SHP77 treated with DMSO at 0.1 percent for 48 hours (cell line): ENCODE data around the gene MMS22L.

Experiments used
- DNase-seq: peaks from one replicate; lab custom pipeline; 2025; lab: John Stamatoyannopoulos, UW

Gene MMS22L

DNA sequence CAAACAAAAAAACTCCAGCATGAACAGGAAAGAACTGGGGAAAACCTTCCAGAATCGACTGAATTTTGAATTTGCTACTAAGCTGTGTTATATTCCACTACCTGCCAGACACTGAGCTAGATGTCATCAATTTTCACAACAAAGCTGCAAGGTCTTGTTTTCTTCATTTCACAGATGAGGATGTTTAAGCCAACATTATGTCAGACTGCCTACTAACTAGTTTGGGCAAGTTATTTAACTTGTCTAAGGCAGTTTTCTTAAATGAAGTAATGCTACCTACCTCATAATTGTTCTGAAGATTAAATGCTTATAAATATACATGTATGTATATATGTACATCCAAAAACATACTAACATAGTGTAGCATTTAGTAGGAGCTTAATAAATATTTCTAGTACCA lies 144.4 kb downstream of the MMS22L start:
- DNase-seq: no peak

DNA sequence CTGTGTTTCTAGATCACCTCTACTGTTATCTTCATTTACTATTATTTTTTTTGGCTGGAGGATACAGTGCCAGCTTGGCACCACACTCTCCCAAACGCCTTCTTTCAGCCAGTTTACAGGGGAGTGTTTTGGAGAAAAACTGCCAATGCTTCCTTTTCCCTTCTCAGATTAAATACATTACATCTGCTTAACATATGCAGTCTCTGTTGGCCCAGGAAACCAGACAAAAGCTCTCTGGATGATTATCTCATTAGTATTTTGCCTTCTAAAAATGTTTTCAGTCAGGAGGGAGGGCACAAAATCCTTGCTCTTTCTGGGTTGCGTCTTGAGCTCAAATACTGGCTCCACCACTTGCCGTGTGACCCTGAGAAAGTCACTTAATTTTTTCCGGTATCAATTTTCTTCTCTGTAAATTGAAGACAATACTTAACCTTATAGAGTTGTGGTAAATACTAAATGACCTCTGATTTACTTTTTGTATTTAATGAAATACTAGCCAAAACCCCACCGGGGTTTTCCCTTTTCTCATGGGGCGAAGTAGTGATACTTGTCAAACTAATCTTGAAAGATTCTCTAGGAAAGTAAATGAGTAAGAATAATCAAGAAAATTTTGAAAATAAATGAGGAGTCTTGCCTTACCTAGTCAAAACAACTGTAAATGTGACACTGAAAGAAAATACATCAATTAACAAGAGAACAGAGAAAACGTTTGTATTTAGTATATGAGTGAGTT lies 146.2 kb downstream of the MMS22L start:
- DNase-seq: no peak

DNA sequence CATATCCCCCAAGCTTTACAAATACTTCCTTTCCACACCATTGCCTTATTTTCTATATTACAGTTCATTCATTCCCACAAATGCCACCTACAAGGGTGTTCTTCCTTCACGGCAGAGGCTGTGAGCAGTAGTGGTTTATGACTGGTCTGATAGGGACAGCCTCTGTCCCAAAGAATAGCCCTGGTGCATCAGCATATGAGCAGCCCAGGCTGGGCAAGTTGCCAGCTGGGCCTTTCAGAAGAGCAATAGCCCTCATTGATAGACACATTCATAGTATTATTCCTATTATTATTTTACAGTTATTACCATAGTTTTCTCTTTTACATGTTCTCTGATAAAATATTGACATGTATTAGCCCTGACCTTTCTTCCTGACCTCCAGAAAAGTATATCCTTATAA lies 149.9 kb downstream of the MMS22L start:
- DNase-seq: peak; percentile 39

DNA sequence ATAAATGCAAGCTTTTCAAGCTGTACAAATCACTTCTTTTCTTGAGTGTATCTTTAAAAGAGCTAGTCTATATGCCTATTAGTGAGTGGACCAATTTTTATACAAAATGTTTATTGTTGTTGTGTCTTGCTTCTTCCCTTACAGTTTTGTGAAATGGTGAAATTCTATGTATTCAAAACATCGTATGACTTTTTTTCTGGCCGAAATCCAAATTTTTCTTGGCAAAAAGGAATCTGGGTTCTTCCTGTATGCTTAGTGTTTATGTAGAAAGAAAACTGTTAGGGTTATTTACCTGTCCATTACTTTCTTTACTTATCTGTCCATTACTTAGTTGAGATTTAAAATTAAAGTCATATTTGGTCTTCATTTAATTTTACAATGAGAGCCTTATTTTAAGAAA lies 153.9 kb downstream of the MMS22L start:
- no peak for DNase-seq

DNA sequence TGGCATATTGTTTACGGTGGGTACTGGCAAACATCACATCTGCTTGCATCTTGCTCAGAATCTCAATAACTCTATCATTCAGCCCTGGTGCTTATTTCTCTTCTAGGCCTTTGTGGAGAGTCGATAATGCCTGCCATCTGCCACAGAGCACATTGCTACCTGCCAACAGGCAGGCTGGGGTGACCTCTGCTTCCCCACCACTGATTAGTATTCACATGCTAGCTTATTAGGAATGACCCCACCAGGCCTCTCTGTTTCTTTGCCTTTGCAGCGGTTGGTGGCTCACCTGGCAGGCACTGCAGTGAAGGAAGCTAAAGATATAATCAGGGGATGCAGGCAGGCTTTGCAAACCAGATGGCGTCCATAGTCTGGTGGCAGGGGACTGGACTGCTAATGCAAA lies 154.5 kb downstream of the MMS22L start:
- no peak for DNase-seq

DNA sequence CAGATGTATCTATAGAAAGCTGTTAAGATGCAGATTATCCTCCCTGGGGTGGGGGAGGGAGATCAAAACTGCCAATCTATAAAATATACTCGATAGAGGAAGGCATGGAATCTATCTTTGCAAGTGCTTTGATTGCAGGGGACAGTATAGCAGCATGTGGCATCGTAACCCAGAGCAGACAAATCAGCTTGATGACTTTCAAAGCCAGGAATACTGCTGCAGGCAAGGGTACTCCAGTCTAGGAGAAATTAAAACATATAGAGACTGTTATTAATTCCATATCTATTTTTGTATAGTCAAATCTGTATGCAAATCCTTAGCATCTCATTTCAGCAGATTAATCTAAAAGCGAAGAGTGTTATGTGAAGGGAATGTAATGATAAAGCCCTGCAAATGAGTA lies 159.4 kb downstream of the MMS22L start:
- DNase-seq: no peak

DNA sequence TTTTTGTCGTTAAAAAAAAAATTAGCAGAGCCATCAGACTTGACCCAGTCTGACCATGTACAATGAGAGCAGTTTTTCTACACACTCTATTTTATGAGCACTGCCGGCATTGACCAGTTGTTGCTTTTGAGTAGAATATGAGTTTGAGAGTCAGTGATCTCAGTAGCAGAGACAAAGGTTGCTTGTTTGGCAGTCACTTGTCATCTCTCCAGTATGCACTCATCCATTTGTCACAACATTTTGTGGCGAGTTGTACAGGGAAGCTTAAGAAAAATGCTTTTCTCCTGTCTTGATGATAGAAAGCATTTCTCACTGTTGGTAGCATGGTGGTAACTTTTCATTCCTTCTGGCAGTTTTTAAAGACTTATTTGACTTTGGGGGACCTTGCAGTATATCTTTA lies 159.9 kb downstream of the MMS22L start:
- no peak for DNase-seq

DNA sequence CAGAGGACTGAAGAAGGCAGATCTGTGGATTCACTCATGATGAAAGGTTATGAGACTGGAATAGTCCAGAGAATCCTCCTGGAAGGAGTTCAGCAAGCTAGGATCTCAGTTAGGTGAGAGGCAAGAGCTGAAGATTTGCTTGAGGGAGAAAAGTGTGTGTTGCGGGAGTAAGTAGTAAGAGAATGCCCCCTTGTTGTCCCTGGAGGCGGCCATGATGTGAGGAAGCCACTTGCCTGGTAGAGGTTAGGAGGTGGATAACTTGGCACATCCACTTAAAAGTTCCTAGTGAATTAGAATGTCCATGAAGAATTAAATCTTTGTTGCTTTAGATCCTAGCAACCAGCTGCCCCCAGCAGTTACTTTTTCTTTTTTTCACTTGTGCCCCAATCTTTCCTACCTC lies 162.5 kb downstream of the MMS22L start:
- DNase-seq: no peak

DNA sequence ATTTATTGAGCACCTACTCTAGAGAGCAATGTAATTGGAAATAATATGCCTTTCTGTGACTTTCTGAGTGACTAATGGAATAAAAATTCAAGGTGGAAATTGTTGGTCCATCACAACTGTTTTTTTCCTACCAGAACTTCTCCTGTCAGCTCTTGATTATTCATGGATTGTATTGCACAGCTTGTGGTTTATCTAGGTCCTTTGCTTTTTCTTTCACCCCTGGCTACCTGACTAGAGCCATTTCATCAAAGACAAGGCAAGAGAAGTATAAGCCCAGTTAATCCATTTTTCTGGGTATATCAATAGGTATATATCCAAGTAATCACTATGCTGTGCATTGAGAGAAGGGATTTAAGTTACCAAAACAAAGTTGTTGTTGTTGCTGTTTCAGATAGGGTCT lies 168.4 kb downstream of the MMS22L start:
- DNase-seq: no peak

DNA sequence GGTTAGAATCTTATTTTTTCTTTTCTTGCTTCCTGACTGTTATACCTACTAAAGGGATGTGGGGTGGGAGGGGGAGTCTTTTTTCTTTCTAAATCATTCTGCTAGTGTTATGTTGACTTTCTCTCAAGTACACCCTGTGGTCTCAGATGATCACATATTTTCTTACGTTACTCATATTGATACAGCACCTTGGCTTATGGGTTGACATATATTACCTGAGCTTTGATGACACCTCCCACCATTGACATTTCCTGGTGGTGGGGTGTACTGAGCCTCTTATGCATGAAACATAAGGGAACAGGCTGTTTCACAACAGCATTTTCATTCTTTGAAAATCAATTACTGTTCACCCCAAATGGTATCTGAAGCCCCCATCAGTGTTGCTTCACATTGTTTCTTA lies 169.8 kb downstream of the MMS22L start:
- DNase-seq: no peak

DNA sequence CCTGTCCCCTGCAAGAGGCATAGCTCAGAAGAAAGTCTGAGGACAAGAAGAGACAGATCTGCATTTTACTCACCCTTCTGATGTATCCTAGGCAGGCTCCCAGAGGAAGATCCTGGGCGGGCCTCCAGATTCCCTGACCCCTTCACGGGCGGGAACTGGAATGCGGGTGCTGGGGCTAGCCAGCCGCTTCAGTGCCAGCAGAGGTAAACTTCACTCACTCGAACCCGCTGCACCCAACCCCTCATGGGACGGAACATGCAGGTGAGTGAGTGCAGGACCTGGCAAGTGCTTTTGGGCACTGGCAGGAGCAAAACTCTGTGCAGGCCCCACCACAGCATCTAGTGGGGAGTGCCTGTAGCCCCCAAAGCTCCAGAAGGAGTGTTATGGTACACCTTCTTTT lies 171.8 kb downstream of the MMS22L start:
- no peak for DNase-seq

DNA sequence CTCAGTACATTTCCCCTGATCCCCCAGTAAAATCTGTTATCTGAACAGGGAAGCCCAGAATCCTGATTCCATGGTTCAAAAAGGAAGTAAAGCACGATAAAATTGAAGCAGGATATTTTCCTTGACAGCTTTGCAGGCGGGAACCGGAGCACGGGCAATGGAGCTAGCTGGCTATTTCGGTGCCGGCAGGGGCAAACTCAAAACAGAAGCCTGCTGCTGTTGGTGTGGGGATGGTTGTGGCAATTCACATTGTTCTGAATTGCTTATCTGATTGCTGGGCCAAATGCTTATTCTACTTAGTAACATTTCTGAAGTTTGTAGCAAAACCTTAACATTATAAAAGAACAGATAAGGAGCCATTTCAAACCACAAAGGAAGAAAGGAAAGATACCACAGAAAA lies 172.4 kb downstream of the MMS22L start:
- no peak for DNase-seq

DNA sequence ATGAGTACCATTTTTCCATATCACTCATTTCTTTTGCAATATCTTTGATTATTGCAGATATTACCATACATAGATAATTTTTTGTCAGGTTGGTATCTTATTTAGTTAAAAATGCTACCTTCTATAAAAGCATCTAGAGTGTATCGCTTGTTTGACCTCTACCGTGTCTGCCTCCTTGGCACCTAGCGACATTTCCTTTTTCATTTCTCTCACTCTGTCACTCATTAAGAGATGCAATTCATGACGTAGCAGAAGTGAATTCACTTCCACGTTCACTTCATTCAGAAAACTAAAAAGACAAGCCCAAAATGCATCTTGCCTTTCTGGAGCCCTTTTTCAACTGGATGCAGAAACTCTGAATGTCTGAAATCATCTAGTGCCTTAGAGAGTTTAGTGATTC lies 172.9 kb downstream of the MMS22L start:
- DNase-seq: no peak

DNA sequence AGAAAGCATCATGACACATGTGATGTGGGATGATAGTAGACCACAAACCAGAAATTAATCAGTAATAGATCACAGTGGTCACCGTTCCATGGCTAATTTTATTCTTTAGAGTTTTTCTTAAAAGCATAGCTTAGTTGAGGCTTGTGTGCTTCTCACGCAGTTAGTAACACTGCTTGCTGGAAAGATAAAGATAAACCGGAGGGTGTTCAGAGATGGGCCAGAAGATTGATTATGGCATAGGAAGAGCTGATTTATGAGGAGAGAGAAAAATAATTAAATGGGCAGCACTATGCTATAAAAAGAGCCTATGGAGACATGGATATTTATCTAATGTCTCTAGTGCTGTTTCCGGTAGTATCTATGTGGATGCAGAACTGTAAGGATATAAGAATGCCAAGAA lies 173.6 kb downstream of the MMS22L start:
- DNase-seq: no peak

DNA sequence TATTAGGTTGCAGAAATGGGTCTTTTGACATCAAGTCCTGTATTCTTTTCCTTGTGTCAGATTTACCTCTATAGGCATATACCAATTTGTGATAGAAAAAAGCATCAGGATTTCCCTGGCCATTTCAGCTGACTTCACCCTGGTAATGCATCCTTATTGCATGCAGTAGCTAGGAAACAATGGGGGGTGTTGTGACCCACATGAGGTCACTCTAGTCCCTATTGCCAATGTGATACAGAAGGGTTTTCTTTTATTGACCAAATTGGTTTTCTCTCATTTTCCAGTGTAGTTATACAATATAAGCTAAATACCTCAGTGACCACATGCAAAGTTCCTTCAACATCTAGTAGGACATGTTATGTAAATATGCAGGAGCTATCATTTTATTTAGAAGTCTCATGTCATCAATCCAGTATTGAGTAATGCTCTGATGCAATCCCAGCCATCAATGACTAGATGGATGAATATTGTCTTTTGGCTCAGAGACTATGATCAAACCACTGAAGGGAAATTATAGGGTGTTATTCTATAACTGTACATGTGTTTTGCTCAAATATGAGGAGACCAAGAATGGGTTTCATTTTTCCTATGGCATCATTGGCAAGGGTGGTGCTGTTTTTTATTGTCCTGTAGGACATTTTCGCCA lies 180.7 kb downstream of the MMS22L start:
- DNase-seq: no peak

DNA sequence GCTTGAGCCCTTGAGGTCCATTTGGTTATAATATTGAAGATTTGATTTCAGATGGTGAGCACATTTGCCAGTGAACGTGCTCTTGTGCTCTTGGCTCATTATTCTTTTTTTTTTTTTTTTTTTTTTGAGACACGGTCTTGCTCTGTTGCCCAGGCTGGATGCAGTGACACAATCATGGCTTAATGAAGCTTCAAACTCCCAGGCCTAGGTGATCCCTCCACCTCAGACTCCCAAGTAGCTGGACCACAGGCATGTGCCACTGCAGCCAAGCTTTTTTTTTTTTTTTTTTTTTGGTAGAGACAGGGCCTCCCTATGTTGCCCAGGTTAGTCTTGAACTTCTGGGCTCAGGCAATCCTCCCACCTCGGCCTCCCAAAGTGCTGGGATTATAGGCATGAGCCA lies 182.3 kb downstream of the MMS22L start:
- no peak for DNase-seq

DNA sequence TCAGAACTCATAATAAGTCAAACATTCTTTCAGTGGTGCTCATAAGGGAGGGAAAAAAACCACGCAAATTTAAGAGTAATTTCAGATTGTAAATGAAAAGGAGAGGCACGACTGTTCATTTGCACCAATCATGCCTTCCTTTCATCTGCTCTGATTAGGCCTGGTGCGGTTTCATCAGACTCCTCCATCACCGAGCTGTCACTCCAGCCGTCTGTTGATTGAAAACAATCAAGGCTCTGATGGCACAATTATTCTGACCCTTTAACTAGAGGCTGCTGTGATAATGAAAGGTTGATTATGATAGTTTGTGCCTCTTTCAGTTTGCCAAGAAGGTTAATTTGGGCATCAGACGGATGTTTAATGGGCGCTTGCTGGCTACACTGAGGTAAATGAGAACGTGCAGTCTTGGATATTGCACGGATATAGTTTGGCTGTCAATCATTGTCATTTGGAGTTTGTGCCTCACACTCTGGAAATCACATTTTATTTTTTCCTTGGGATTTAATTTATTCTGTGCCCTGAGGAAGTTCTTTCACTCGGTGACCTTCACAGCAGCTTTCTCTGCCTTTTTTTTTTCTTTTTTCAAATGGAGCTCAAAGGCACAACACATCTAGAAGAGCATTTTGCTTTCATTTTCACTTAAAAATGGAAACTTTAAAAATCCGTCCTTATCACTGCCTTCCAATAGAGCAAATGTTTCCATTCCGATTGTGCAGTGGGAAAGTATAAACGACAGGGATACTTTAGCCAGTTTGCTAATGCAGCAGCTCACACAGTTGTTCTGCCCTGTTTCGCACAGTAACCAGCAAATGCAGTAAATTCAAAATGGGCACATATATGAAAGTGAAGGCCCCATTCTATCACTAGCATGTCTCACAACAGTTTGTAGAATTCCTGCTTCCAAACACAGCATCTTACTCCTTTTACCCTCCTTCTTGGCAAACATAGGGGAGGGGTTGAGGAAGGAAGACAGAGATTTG lies 185.7 kb downstream of the MMS22L start:
- DNase-seq: no peak

DNA sequence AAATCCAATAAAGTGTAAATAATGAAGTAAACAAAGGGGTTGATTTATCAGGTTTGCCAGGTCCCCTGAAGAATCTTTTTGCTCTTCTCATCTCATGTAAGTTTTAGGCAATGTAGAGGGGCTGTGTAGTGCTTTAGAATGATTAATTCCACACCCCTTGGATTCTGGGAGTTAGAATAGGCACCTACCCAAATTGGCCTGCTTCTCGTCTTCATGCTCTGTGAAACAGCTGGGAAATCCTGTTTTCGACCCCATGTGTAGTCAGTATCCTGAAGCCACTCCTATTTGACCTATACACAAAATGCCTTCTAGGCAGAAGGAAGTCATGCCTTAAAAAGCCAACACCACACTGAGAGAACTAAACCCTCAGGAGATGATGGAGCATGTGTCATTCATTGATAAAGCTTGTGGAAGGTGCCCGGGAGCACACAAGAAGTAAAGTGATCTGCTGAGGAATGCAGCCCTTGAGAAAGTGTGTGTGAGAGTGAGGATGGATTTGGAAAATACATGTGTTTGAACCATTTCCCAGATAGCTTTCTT lies 187.6 kb downstream of the MMS22L start:
- DNase-seq: no peak

DNA sequence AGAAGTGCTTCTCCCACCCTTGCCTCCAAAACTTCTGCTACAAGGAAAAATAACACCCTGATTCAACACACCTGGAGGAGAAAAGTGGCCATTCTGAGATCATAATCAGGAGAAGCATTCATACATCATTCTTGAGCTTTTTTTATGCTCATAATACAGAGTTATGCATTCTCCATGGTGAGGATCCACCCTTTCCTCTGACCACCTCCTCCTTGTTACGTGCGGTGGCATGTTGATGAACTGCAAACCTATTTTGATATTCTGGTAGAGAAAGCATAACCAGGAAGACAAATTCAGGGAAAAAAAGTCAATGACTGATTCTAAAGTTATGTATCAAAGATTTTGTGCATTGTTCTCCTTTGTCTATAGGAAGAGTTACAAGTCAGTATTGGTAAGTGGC lies 188.6 kb downstream of the MMS22L start:
- no peak for DNase-seq

DNA sequence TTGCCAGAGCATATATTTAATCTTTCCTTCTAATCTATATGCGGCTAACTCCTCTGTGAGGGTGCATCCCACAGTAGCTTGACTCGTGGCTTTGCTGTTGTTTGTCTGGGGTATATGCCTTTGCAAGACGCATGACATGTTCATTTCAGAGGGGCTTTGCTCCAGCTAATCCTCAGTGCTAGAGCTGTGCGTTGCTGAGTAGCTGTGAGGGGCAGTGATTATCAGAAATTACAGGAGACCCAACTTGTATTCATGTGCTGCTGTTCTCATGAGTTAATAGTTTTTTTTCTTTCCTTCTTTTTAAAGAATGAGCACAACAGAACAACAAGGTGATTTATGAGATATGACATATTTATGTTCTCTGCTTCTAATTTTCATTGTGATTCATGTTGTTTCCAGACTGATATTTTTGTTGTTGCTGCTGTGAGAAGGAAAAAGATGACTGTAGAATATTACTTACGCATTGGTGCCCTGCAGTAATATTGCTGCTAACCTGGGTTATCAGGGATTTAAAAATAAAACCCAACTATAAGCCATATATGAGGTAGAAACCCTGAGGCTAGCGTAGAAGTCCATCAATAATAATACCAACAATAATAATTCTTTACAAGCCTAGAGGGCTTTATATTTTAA lies 190.2 kb downstream of the MMS22L start:
- no peak for DNase-seq
